ENCODE measurements around the gene INAFM2. TPM values are rescaled to one million over a fixed set of nuclear protein-coding genes. Genes with fewer than 3 reads are reported as not detected.

INAFM2 gene
- total RNA-seq, 3 donors from 2014 or later: 11.4 to 13.3 (median 13.3) TPM

GRCh38 chr15:40322531-40323238, 807 bp upstream of the INAFM2 start:
- ATAC-seq (peak in 1 of 2 donors; percentile 0), DNase-seq (no peak)
- H3K36me3 Mint-ChIP-seq (ENCODE audit: insufficient read depth): no peaks in the 10 kb centered on the region
- H3K4me1 Mint-ChIP-seq (ENCODE audit: low read depth): peaks cover 26% of the 10 kb centered on the region
- no peaks in the 10 kb centered on the region for H3K9me3 Mint-ChIP-seq
- H3K27me3 Mint-ChIP-seq (ENCODE audit: low read depth): no peaks in the 10 kb centered on the region
- peak overlapping the region; percentile 75 for H3K4me3 Mint-ChIP-seq

- Mint-ChIP-seq H3K4me3 (peak overlapping the region; percentile 78), H3K4me1 (ENCODE audit: low read depth) (peaks cover 26% of the 10 kb centered on the region), H3K36me3 (ENCODE audit: insufficient read depth) (no peaks in the 10 kb centered on the region), H3K27me3 (ENCODE audit: low read depth) (no peaks in the 10 kb centered on the region), H3K9me3 (no peaks in the 10 kb centered on the region)
- no peak for DNase-seq
- peak; percentile 3 to 8 for ATAC-seq
These were observed 753 bp downstream of the INAFM2 start for GRCh38 chr15:40323953-40324937.

GRCh38 chr15:40325188-40325587, 1.7 kb downstream of the INAFM2 start:
- H3K9me3 Mint-ChIP-seq: no peaks in the 10 kb centered on the region
- ATAC-seq (no peak), DNase-seq (no peak)
- H3K4me3 Mint-ChIP-seq: peak overlapping the region; percentile 78
- H3K4me1 Mint-ChIP-seq (ENCODE audit: low read depth): peaks cover 26% of the 10 kb centered on the region
- H3K27me3 Mint-ChIP-seq (ENCODE audit: low read depth): no peaks in the 10 kb centered on the region
- H3K36me3 Mint-ChIP-seq (ENCODE audit: insufficient read depth): no peaks in the 10 kb centered on the region

- DNase-seq (no peak), ATAC-seq (no peak)
- Mint-ChIP-seq H3K27me3 (ENCODE audit: low read depth) (no peaks in the 10 kb centered on the region), H3K9me3 (no peaks in the 10 kb centered on the region), H3K4me3 (no peak overlapping the region), H3K36me3 (ENCODE audit: insufficient read depth) (no peaks in the 10 kb centered on the region), H3K4me1 (ENCODE audit: low read depth) (peaks cover 26% of the 10 kb centered on the region)
These were observed 2.2 kb downstream of the INAFM2 start for GRCh38 chr15:40325700-40326099.

GRCh38 chr15:40327457-40327856, 4.0 kb downstream of the INAFM2 start:
- Mint-ChIP-seq H3K9me3 (no peaks in the 10 kb centered on the region), H3K27me3 (ENCODE audit: low read depth) (no peaks in the 10 kb centered on the region), H3K4me3 (no peak overlapping the region), H3K36me3 (ENCODE audit: insufficient read depth) (no peaks in the 10 kb centered on the region), H3K4me1 (ENCODE audit: low read depth) (peaks cover 18% of the 10 kb centered on the region)
- DNase-seq: no peak
- ATAC-seq: no peak

GRCh38 chr15:40328176-40328575, 4.7 kb downstream of the INAFM2 start:
- H3K4me1 Mint-ChIP-seq (ENCODE audit: low read depth): peaks cover 16% of the 10 kb centered on the region
- no peaks in the 10 kb centered on the region for H3K36me3 Mint-ChIP-seq (ENCODE audit: insufficient read depth)
- ATAC-seq (no peak), DNase-seq (no peak)
- no peak overlapping the region for H3K4me3 Mint-ChIP-seq
- H3K9me3 Mint-ChIP-seq: no peaks in the 10 kb centered on the region
- H3K27me3 Mint-ChIP-seq (ENCODE audit: low read depth): no peaks in the 10 kb centered on the region

- ATAC-seq (no peak), DNase-seq (no peak)
- H3K27me3 Mint-ChIP-seq (ENCODE audit: low read depth): no peaks in the 10 kb centered on the region
- no peaks in the 10 kb centered on the region for H3K36me3 Mint-ChIP-seq (ENCODE audit: insufficient read depth)
- peaks cover 18% of the 10 kb centered on the region for H3K4me1 Mint-ChIP-seq (ENCODE audit: low read depth)
- H3K4me3 Mint-ChIP-seq: no peak overlapping the region
- no peaks in the 10 kb centered on the region for H3K9me3 Mint-ChIP-seq
These were observed 5.3 kb downstream of the INAFM2 start for GRCh38 chr15:40328751-40329150.

- no peak overlapping the region for H3K4me3 Mint-ChIP-seq
- ATAC-seq (no peak), DNase-seq (no peak)
- peaks cover 22% of the 10 kb centered on the region for H3K4me1 Mint-ChIP-seq (ENCODE audit: low read depth)
- no peaks in the 10 kb centered on the region for H3K27me3 Mint-ChIP-seq (ENCODE audit: low read depth)
- H3K36me3 Mint-ChIP-seq (ENCODE audit: insufficient read depth): no peaks in the 10 kb centered on the region
- H3K9me3 Mint-ChIP-seq: no peaks in the 10 kb centered on the region
These were observed 6.3 kb downstream of the INAFM2 start for GRCh38 chr15:40329804-40330203.

- ATAC-seq: no peak
- H3K4me3 Mint-ChIP-seq: no peak overlapping the region
- H3K36me3 Mint-ChIP-seq (ENCODE audit: insufficient read depth): no peaks in the 10 kb centered on the region
- no peaks in the 10 kb centered on the region for H3K9me3 Mint-ChIP-seq
- DNase-seq: no peak
- H3K4me1 Mint-ChIP-seq (ENCODE audit: low read depth): peaks cover 16% of the 10 kb centered on the region
- H3K27me3 Mint-ChIP-seq (ENCODE audit: low read depth): no peaks in the 10 kb centered on the region
These were observed 6.9 kb downstream of the INAFM2 start for GRCh38 chr15:40330368-40330836.

- H3K36me3 Mint-ChIP-seq (ENCODE audit: insufficient read depth): no peaks in the 10 kb centered on the region
- H3K4me1 Mint-ChIP-seq (ENCODE audit: low read depth): peaks cover 10% of the 10 kb centered on the region
- H3K27me3 Mint-ChIP-seq (ENCODE audit: low read depth): no peaks in the 10 kb centered on the region
- H3K4me3 Mint-ChIP-seq: no peak overlapping the region
- H3K9me3 Mint-ChIP-seq: no peaks in the 10 kb centered on the region
- ATAC-seq: no peak
- no peak for DNase-seq
These were observed 7.5 kb downstream of the INAFM2 start for GRCh38 chr15:40331026-40331425.

- no peak for ATAC-seq
- H3K36me3 Mint-ChIP-seq (ENCODE audit: insufficient read depth): no peaks in the 10 kb centered on the region
These were observed 8.1 kb downstream of the INAFM2 start for GRCh38 chr15:40331637-40332036.

GRCh38 chr15:40332113-40332781, 8.8 kb downstream of the INAFM2 start:
- no peaks in the 10 kb centered on the region for H3K36me3 Mint-ChIP-seq (ENCODE audit: insufficient read depth)
- H3K4me1 Mint-ChIP-seq (ENCODE audit: low read depth): peaks cover 9% of the 10 kb centered on the region
- H3K27me3 Mint-ChIP-seq (ENCODE audit: low read depth): no peaks in the 10 kb centered on the region
- no peaks in the 10 kb centered on the region for H3K9me3 Mint-ChIP-seq
- no peak overlapping the region for H3K4me3 Mint-ChIP-seq
- ATAC-seq (no peak), DNase-seq (no peak)

More at GRCh38 chr15:40331637-40332036, 8.1 kb downstream of the INAFM2 start:
- H3K4me1 Mint-ChIP-seq (ENCODE audit: low read depth): peaks cover 9% of the 10 kb centered on the region
- no peak overlapping the region for H3K4me3 Mint-ChIP-seq
- H3K9me3 Mint-ChIP-seq: no peaks in the 10 kb centered on the region
- H3K27me3 Mint-ChIP-seq (ENCODE audit: low read depth): no peaks in the 10 kb centered on the region
- DNase-seq: no peak

GRCh38 chr15:40333922-40334492, 10.5 kb downstream of the INAFM2 start:
- ATAC-seq: peak; percentile 32 to 47

GRCh38 chr15:40334541-40334940, 11.0 kb downstream of the INAFM2 start:
- Mint-ChIP-seq H3K36me3 (ENCODE audit: insufficient read depth) (no peaks in the 10 kb centered on the region), H3K27me3 (ENCODE audit: low read depth) (no peaks in the 10 kb centered on the region), H3K9me3 (no peaks in the 10 kb centered on the region), H3K4me3 (no peak overlapping the region), H3K4me1 (ENCODE audit: low read depth) (peaks cover 12% of the 10 kb centered on the region)
- no peak for ATAC-seq
- DNase-seq: no peak

More at GRCh38 chr15:40333922-40334492, 10.5 kb downstream of the INAFM2 start:
- no peaks in the 10 kb centered on the region for H3K9me3 Mint-ChIP-seq
- no peaks in the 10 kb centered on the region for H3K36me3 Mint-ChIP-seq (ENCODE audit: insufficient read depth)
- H3K4me3 Mint-ChIP-seq: no peak overlapping the region
- H3K4me1 Mint-ChIP-seq (ENCODE audit: low read depth): peaks cover 12% of the 10 kb centered on the region
- no peak for DNase-seq
- no peaks in the 10 kb centered on the region for H3K27me3 Mint-ChIP-seq (ENCODE audit: low read depth)

Measured in activated T-cell treated with anti-CD3 and anti-CD28 coated beads, Interleukin-2, amount 50 U/mL, for 4 hours (primary cell).